ENCODE measurements around the gene COL11A2.

COL11A2 gene

DNA sequence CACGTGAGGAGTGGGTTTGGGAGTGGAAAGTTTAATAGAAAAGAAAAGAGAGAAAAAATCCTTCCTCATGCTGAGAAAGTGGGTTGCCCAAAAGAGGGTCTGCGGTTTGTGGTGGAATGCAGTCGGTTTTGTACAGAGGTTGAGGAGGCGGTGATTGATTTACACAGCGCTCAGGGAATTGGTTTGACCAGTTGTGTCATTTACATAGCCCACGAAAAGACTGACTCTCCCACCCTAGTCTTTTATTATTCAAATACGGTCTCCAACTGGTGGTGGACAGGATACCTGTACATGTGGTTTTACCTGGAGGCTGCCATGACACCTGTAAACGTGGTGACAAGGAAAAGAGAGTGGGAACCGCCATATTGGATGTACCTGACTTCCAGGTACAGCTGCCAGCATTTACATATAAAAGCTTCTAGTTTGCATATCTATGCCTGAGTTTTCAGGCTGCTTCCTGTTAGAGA lies 74.4 kb downstream of the COL11A2 start:
- no peak for DNase-seq (ENCODE audit: low read depth in 2 of 2)

DNA sequence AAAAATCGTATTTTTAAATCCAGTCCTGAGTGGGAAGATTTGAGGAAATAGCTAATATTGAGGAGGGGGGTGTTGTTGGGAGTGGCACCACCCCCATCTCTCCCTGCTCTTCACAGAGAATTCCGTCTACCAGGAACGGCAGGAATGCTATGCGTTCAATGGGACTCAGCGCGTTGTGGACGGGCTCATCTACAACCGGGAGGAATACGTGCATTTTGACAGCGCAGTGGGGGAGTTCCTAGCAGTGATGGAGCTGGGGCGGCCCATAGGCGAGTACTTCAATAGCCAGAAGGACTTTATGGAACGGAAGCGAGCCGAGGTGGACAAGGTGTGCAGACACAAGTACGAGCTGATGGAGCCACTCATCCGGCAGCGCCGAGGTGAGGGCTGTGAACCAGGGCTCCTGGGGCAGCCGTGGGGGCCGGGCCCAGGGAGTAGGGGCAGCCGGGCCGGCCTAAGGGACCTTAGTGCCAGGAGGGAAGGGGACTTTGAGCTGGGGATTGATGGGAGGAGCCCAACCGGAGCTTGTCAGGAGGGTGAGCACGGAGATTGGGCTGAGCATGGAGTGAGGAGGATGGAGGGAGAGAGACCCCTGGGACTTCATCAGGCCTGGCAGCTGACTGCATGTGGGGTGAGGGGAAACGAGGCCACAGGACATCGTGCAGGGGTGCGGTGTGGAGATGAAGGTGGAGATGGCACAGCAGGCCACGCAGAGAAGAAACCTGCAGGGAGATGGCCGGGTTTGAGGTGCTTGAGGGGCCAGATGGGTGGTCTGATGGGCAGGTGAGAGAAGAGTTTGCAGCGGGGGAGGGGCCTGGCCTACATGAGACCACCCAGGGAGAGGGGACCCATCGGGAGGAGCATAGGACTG lies 75.2 kb downstream of the COL11A2 start:
- DNase-seq (ENCODE audit: low read depth in 2 of 2): no peak

DNA sequence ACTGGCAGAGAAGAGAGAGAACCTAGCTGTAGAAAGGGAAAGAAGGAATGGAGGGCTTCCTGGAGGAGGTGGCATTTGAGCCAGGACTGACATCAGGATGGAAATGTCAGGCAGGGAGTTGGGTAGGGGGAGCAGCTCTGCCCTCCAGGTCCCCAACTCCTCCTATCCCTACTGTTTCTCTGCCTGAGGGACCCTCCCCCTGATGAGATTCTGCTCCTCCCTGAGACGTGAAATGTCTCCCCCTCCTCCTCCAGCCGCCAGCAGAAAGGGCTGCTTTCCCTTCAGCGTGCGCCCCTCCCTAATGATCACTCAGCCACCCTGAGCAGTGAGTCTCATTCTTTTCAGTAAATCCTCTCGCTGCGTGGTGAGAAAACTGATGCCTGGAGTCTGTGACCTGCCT lies 75.8 kb downstream of the COL11A2 start:
- DNase-seq (ENCODE audit: low read depth in 2 of 2): no peak

DNA sequence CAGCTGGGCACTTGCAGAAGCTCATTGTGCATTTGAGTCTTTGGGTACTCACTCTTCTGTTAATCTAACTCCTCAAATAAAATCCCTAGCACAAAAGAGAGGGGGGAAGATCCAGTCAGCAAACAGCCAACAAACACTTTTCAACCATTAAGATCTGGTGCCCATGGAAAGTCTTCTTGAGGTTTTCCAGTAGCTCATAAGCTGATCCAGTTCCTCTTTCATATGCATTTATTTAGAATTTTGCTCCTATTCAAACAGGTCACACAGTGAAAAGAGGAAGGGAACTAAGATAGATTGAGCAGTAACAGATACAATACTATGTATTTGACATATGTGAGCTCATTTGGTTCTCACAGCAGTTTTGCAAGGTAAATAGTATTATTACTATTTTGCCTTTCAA lies 77.9 kb downstream of the COL11A2 start:
- no peak for DNase-seq (ENCODE audit: low read depth in 2 of 2)

- no peak for DNase-seq (ENCODE audit: low read depth in 2 of 2)
Observed at GRCh38 chr6:33113755-33114154, 78.5 kb downstream of the COL11A2 start.
